HG03571 (cell line): ENCODE measurements around the gene CLK4.

Experiments used
- ATAC-seq: cut with Tn5 transposase; IDR thresholded peaks from one replicate; pipeline ENCODE4 v1.9.1; 2021; ENCODE audit not compliant: unreplicated experiment

Gene CLK4

DNA sequence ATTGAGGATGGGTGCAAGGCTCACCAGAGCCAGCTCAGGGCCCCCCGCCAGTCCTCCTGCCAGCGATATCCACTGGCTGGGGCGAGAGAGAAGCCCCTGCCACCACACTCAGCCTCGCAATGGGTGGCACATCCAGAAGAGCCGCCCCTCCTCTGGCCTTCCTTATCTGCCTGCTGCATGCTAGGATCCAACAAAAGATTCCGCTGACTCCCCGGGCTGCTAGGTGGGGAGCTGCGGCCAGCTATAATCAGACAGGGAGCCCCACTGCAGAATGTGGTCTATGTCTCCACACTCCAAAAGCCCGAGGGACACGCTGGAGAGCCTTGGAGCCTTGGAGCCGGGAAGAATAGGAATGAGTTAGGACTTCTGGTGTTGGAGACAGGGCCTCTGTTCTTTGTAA is 69.4 kb downstream of the CLK4 start:
- ATAC-seq = no peak

DNA sequence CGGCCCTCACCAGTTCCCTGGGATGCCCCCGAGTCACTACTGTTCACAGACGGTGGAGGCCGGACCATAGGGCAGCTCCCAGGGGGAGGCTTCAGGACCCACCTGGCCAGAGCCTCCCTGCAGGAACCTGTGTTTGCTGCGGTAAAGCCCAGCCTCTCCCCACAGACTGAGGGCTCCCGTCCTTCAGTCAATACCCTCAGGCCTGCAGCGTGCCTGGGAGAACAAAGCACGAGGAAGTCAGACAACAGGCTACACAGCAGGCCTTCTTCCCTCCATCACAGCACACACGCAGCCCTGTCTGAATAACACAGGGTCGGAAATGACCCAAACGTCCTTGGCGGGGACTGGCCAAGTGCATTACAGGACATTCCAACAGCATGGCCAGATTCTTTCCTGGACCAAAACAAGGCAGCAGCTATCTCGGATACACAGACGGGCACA is 71.1 kb downstream of the CLK4 start:
- no peak for ATAC-seq

DNA sequence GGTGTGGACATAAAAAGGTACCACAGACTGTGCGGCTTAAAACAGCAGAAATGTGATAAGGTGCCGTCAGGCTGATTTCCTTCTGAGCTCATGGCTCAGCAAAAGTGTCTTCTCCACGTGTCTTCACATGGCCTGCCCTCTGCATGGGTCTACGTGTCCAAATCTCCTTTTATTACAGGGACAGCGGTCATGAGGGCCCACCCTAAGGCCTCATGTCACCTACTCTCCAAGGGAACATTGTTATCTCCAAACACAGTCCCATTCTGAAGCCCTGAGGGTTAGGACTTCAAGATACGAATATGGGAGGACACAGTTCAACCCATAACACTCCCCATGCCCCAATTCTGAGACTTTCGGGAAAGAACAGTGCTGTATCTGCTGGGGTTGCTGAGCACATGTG is 71.8 kb downstream of the CLK4 start:
- ATAC-seq = no peak

GRCh38 chr5:178554311-178554710 is 72.5 kb downstream of the CLK4 start:
- ATAC-seq = no peak

GRCh38 chr5:178553517-178553916 is 73.3 kb downstream of the CLK4 start:
- ATAC-seq = no peak
